Peyer's patch (tissue), 4 donors: ENCODE data around the gene SPON2. TPM values are rescaled to one million over a fixed set of nuclear protein-coding genes. Genes with fewer than 3 reads are reported as not detected.

ENCODE experiments used
- DNase-seq, 3 donors: peaks; one replicate each; pipeline ENCODE4 v3.0.0-alpha.2; 2017 to 2019
- H3K27ac ChIP-seq, 4 donors: fragments of 200-600 bp; sonication (generic); one replicate each; pipeline ENCODE4 v1.5.1; 2016 to 2019
- H3K27me3 ChIP-seq, 2 donors: fragments of 200-600 bp; sonication (generic); one replicate each; pipeline ENCODE4 v1.5.1; 2019
- H3K36me3 ChIP-seq, 3 donors: fragments of 200-600 bp; sonication (generic); one replicate each; pipeline ENCODE4 v1.5.1; 2016 to 2019
- H3K4me1 ChIP-seq, 4 donors: fragments of 200-600 bp; sonication (generic); one replicate each; pipeline ENCODE4 v1.5.1; 2016 to 2019
- H3K4me3 ChIP-seq, 4 donors: fragments of 200-600 bp; sonication (generic); 1 replicate in 3 of 4; 2 replicates in 1 of 4; pipeline ENCODE4 v1.5.1; 2016 to 2019; ENCODE audit warnings: mild to moderate bottlenecking in 1 of 4
- H3K9me3 ChIP-seq, 4 donors: fragments of 200-600 bp; sonication (generic); one replicate each; pipeline ENCODE4 v1.5.1; 2016 to 2019; ENCODE audit warnings: mild to moderate bottlenecking in 1 of 4
- CTCF ChIP-seq, 6 experiments: fragments of 450-650 bp in 4 of 6; fragments of 200-600 bp in 2 of 6; sonication (generic) in 1 of 6; IDR thresholded peaks; one replicate each; pipeline ENCODE4 v1.5.1; 2017 to 2019; ENCODE audit warnings: antibody characterized with exemption in 6 of 6, mild to moderate bottlenecking in 3 of 6, moderate library complexity in 1 of 6
- POLR2A ChIP-seq, 2 donors: fragments of 450-650 bp; IDR thresholded peaks; one replicate each; pipeline ENCODE4 v1.5.1; 2017; ENCODE audit warnings: antibody characterized with exemption in 2 of 2, mild to moderate bottlenecking in 2 of 2, moderate library complexity in 2 of 2
- total RNA-seq, 4 donors: library from RNA; depleted of rRNA; stranded (reverse); fragments of >200 nt; gene quantifications; one replicate each; pipeline ENCODE4 v1.1.0, GENCODE V29; 2016

SPON2 gene
- total RNA-seq, 4 donors from 2014 or later: 64.3 to 519 (median 165) TPM

- TF ChIP-seq CTCF (IDR thresholded peaks at IDR 0.05): no peak
- no peak for TF ChIP-seq POLR2A (IDR thresholded peaks at IDR 0.05)
- Histone ChIP-seq H3K9me3 (no peaks in the 10 kb centered on the region), H3K27me3 (no peaks in the 10 kb centered on the region), H3K4me3 (peak overlapping the region in 2 of 4 donors; percentile 35 to 38), H3K4me1 (peaks cover 0 to 20% (median 0%) of the 10 kb centered on the region in 4 donors), H3K36me3 (peaks cover 0 to 7% (median 0%) of the 10 kb centered on the region in 3 donors), H3K27ac (peak overlapping the region; percentile 66 to 88 (median 79))
- DNase-seq: peak; percentile 16 to 67 (median 66)
Measured at GRCh38 chr4:1194010-1194900, 21.9 kb upstream of the SPON2 start.

- peak overlapping the region; percentile 66 to 88 (median 79) for H3K27ac ChIP-seq
- peak in 2 of 3 donors; percentile 40 to 46 for DNase-seq
- peak overlapping the region in 2 of 4 donors; percentile 35 to 38 for H3K4me3 ChIP-seq
- peaks cover 0 to 20% (median 0%) of the 10 kb centered on the region in 4 donors for H3K4me1 ChIP-seq
- no peak for TF ChIP-seq CTCF (IDR thresholded peaks at IDR 0.05)
- H3K27me3 ChIP-seq: no peaks in the 10 kb centered on the region
- H3K9me3 ChIP-seq: no peaks in the 10 kb centered on the region
- H3K36me3 ChIP-seq: peaks cover 0 to 7% (median 0%) of the 10 kb centered on the region in 3 donors
Measured at GRCh38 chr4:1193206-1194009, 21.0 kb upstream of the SPON2 start.

GRCh38 chr4:1192493-1193205 lies 20.3 kb upstream of the SPON2 start:
- Histone ChIP-seq H3K36me3 (peaks cover 0 to 7% (median 0%) of the 10 kb centered on the region in 3 donors), H3K27ac (peak overlapping the region; percentile 57 to 88 (median 66)), H3K4me1 (peaks cover 0 to 20% (median 0%) of the 10 kb centered on the region in 4 donors), H3K27me3 (no peaks in the 10 kb centered on the region), H3K9me3 (no peaks in the 10 kb centered on the region), H3K4me3 (no peak overlapping the region)
- DNase-seq: peak in 2 of 3 donors; percentile 13 to 49
- TF ChIP-seq POLR2A (IDR thresholded peaks at IDR 0.05): no peak
- no peak for TF ChIP-seq CTCF (IDR thresholded peaks at IDR 0.05)

GRCh38 chr4:1192091-1192492 lies 19.7 kb upstream of the SPON2 start:
- Histone ChIP-seq H3K4me3 (no peak overlapping the region), H3K4me1 (peaks cover 0 to 20% (median 0%) of the 10 kb centered on the region in 4 donors)

More at GRCh38 chr4:1192091-1192492, 19.7 kb upstream of the SPON2 start:
- peak; percentile 40 to 87 (median 66) for DNase-seq
- Histone ChIP-seq H3K27me3 (no peaks in the 10 kb centered on the region), H3K36me3 (peaks cover 0 to 7% (median 0%) of the 10 kb centered on the region in 3 donors), H3K9me3 (no peaks in the 10 kb centered on the region), H3K27ac (peak overlapping the region; percentile 57 to 88 (median 66))
- TF ChIP-seq POLR2A (IDR thresholded peaks at IDR 0.05): no peak
- no peak for TF ChIP-seq CTCF (IDR thresholded peaks at IDR 0.05)
